ENCODE data around the gene FAT2.

- TF ChIP-seq CTCF (IDR thresholded peaks at IDR 0.05) (no peak), POLR2A (IDR thresholded peaks at IDR 0.05) (no peak)
Measured at GRCh38 chr5:151624476-151624875, 33.3 kb upstream of the FAT2 start.

Measured in right lobe of liver (tissue), 4 donors.